T-helper 2 cell treated with Interferon-gamma antibody and Interleukin-4, amounts not matched to agents 5 μg/mL and 100 μg/mL, for 36 hours (primary cell): ENCODE results near the gene BANF2.
"Not testable (repeated sequence)": the region's sequence is repeated elsewhere in the genome, so short reads cannot be mapped to it uniquely, and the experiment has no call there.

Experiments
- DNase-seq: peaks from one replicate; pipeline ENCODE4 v3.0.0; 2021; ENCODE audit warnings: low spot score
- H3K27ac Mint-ChIP-seq: one replicate; pipeline ENCODE4 v1.8.0; 2021; ENCODE audit warnings: mild to moderate bottlenecking, mixed read lengths
- H3K27me3 Mint-ChIP-seq: one replicate; pipeline ENCODE4 v1.8.0; 2021; ENCODE audit warnings: low read depth, mixed read lengths
- H3K36me3 Mint-ChIP-seq: one replicate; pipeline ENCODE4 v1.8.0; 2021; ENCODE audit warnings: low read depth, mixed read lengths
- H3K4me1 Mint-ChIP-seq: one replicate; pipeline ENCODE4 v1.8.0; 2021; ENCODE audit warnings: low read depth, mixed read lengths
- H3K4me3 Mint-ChIP-seq: one replicate; pipeline ENCODE4 v1.8.0; 2022; ENCODE audit warnings: mild to moderate bottlenecking, moderate library complexity, mixed read lengths
- H3K9me3 Mint-ChIP-seq: one replicate; pipeline ENCODE4 v1.8.0; 2021; ENCODE audit warnings: mixed read lengths

BANF2 gene

GRCh38 chr20:17756529-17756928, 56.8 kb downstream of the BANF2 start:
- Mint-ChIP-seq H3K36me3 (no peaks in the 10 kb centered on the region), H3K27me3 (peaks cover 16% of the 10 kb centered on the region), H3K4me3 (no peak overlapping the region), H3K27ac (no peak overlapping the region), H3K9me3 (peaks cover 7% of the 10 kb centered on the region), H3K4me1 (no peaks in the 10 kb centered on the region)
- DNase-seq: no peak

GRCh38 chr20:17757496-17757895, 57.7 kb downstream of the BANF2 start:
- no peaks in the 10 kb centered on the region for H3K36me3 Mint-ChIP-seq
- peaks cover 7% of the 10 kb centered on the region for H3K9me3 Mint-ChIP-seq
- H3K27me3 Mint-ChIP-seq: peaks cover 15% of the 10 kb centered on the region
- H3K4me3 Mint-ChIP-seq: no peak overlapping the region
- no peak overlapping the region for H3K27ac Mint-ChIP-seq
- DNase-seq: no peak
- no peaks in the 10 kb centered on the region for H3K4me1 Mint-ChIP-seq

- no peak overlapping the region for H3K4me3 Mint-ChIP-seq
- no peaks in the 10 kb centered on the region for H3K36me3 Mint-ChIP-seq
- peaks cover 12% of the 10 kb centered on the region for H3K27me3 Mint-ChIP-seq
- H3K9me3 Mint-ChIP-seq: peaks cover 7% of the 10 kb centered on the region
- H3K4me1 Mint-ChIP-seq: no peaks in the 10 kb centered on the region
- no peak overlapping the region for H3K27ac Mint-ChIP-seq
- DNase-seq: no peak
Measured at GRCh38 chr20:17758010-17758409, 58.2 kb downstream of the BANF2 start.

- DNase-seq: no peak
- Mint-ChIP-seq H3K27ac (no peak overlapping the region), H3K9me3 (peaks cover 7% of the 10 kb centered on the region), H3K4me3 (no peak overlapping the region), H3K36me3 (no peaks in the 10 kb centered on the region), H3K4me1 (no peaks in the 10 kb centered on the region), H3K27me3 (peaks cover 9% of the 10 kb centered on the region)
Measured at GRCh38 chr20:17758512-17758911, 58.7 kb downstream of the BANF2 start.

- no peaks in the 10 kb centered on the region for H3K4me1 Mint-ChIP-seq
- no peak overlapping the region for H3K27ac Mint-ChIP-seq
- H3K27me3 Mint-ChIP-seq: peaks cover 8% of the 10 kb centered on the region
- no peak for DNase-seq
- H3K9me3 Mint-ChIP-seq: peaks cover 7% of the 10 kb centered on the region
- H3K36me3 Mint-ChIP-seq: no peaks in the 10 kb centered on the region
- no peak overlapping the region for H3K4me3 Mint-ChIP-seq
Measured at GRCh38 chr20:17759449-17759848, 59.7 kb downstream of the BANF2 start.

- Mint-ChIP-seq H3K9me3 (peaks cover 7% of the 10 kb centered on the region), H3K27me3 (peaks cover 2% of the 10 kb centered on the region), H3K4me1 (no peaks in the 10 kb centered on the region), H3K4me3 (no peak overlapping the region), H3K36me3 (no peaks in the 10 kb centered on the region), H3K27ac (no peak overlapping the region)
- no peak for DNase-seq
Measured at GRCh38 chr20:17761604-17762003, 61.8 kb downstream of the BANF2 start.

GRCh38 chr20:17762243-17762872, 62.6 kb downstream of the BANF2 start:
- DNase-seq: no peak
- no peaks in the 10 kb centered on the region for H3K4me1 Mint-ChIP-seq
- H3K9me3 Mint-ChIP-seq: peaks cover 7% of the 10 kb centered on the region
- no peak overlapping the region for H3K4me3 Mint-ChIP-seq
- H3K27ac Mint-ChIP-seq: no peak overlapping the region
- H3K27me3 Mint-ChIP-seq: peaks cover 2% of the 10 kb centered on the region
- no peaks in the 10 kb centered on the region for H3K36me3 Mint-ChIP-seq

GRCh38 chr20:17762873-17763557, 63.2 kb downstream of the BANF2 start:
- Mint-ChIP-seq H3K27ac (no peak overlapping the region), H3K9me3 (peaks cover 6% of the 10 kb centered on the region), H3K4me1 (no peaks in the 10 kb centered on the region), H3K4me3 (no peak overlapping the region), H3K27me3 (peaks cover 2% of the 10 kb centered on the region), H3K36me3 (no peaks in the 10 kb centered on the region)
- no peak for DNase-seq

- Mint-ChIP-seq H3K9me3 (no peaks in the 10 kb centered on the region), H3K27ac (no peak overlapping the region)
Measured at GRCh38 chr20:17765017-17765416, 65.3 kb downstream of the BANF2 start.

GRCh38 chr20:17765584-17765983, 65.8 kb downstream of the BANF2 start:
- Mint-ChIP-seq H3K36me3 (no peaks in the 10 kb centered on the region), H3K27ac (no peak overlapping the region), H3K4me3 (no peak overlapping the region), H3K4me1 (no peaks in the 10 kb centered on the region), H3K9me3 (no peaks in the 10 kb centered on the region), H3K27me3 (no peaks in the 10 kb centered on the region)
- no peak for DNase-seq

More at GRCh38 chr20:17765017-17765416, 65.3 kb downstream of the BANF2 start:
- no peaks in the 10 kb centered on the region for H3K36me3 Mint-ChIP-seq
- no peaks in the 10 kb centered on the region for H3K27me3 Mint-ChIP-seq
- DNase-seq: no peak
- H3K4me3 Mint-ChIP-seq: no peak overlapping the region
- no peaks in the 10 kb centered on the region for H3K4me1 Mint-ChIP-seq

GRCh38 chr20:17766226-17766625, 66.5 kb downstream of the BANF2 start:
- H3K4me3 Mint-ChIP-seq: no peak overlapping the region
- H3K36me3 Mint-ChIP-seq: no peaks in the 10 kb centered on the region
- no peak overlapping the region for H3K27ac Mint-ChIP-seq
- no peaks in the 10 kb centered on the region for H3K4me1 Mint-ChIP-seq
- H3K27me3 Mint-ChIP-seq: no peaks in the 10 kb centered on the region
- no peak for DNase-seq
- no peaks in the 10 kb centered on the region for H3K9me3 Mint-ChIP-seq

- no peaks in the 10 kb centered on the region for H3K36me3 Mint-ChIP-seq
- H3K27ac Mint-ChIP-seq: no peak overlapping the region
- no peaks in the 10 kb centered on the region for H3K9me3 Mint-ChIP-seq
- H3K4me3 Mint-ChIP-seq: no peak overlapping the region
- H3K27me3 Mint-ChIP-seq: peaks cover 3% of the 10 kb centered on the region
- no peaks in the 10 kb centered on the region for H3K4me1 Mint-ChIP-seq
- no peak for DNase-seq
Measured at GRCh38 chr20:17767624-17768023, 67.9 kb downstream of the BANF2 start.

- Mint-ChIP-seq H3K9me3 (no peaks in the 10 kb centered on the region), H3K27me3 (peaks cover 3% of the 10 kb centered on the region), H3K4me3 (no peak overlapping the region), H3K36me3 (no peaks in the 10 kb centered on the region), H3K27ac (no peak overlapping the region), H3K4me1 (no peaks in the 10 kb centered on the region)
- no peak for DNase-seq
Measured at GRCh38 chr20:17768271-17768670, 68.5 kb downstream of the BANF2 start.

- H3K36me3 Mint-ChIP-seq, H3K27me3 Mint-ChIP-seq, DNase-seq, H3K4me3 Mint-ChIP-seq, H3K27ac Mint-ChIP-seq, H3K9me3 Mint-ChIP-seq, H3K4me1 Mint-ChIP-seq: not testable (repeated sequence)
Measured at GRCh38 chr20:17769716-17770115, 70.0 kb downstream of the BANF2 start.
